Measurements from ENCODE around the gene HOXC6.
"Not testable (repeated sequence)": the region's sequence is repeated elsewhere in the genome, so short reads cannot be mapped to it uniquely, and the experiment has no call there.

The HOXC6 gene

DNA sequence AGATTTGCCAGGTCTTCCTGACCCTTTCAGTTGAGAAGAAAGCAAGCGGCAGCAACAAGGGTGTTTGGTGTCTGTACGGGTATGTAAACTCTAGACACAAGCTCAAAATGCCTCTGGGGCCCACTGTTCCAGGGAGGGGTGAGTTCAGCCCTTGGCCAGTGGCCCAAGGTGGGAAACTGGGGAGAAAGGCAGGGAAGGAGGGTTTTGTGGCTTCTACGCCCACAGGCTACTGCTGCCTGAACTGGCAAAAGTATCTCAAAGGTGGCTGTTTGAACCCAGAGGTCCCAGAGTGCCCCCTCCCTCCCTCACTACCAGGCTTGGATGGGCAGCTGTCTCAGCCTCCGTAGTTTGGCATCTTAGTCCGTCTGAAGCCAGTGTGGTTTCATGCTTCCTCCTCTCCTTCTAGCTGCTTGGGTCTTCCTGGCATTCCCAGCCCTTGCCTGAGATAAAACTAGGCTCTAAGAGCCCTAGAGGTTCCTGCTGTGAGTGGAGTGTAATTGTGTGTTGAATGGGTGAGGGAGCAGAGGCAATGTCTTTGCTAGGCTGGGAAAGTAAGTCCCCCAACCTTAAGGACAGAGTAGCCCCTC lies 10.1 kb downstream of the HOXC6 start:
- H3K27me3 ChIP-seq = no peaks in the 10 kb centered on the region
- no peaks in the 10 kb centered on the region for H3K36me3 ChIP-seq
- H3K4me1 ChIP-seq = peaks cover 43% of the 10 kb centered on the region
- TF ChIP-seq, protein P1, sequence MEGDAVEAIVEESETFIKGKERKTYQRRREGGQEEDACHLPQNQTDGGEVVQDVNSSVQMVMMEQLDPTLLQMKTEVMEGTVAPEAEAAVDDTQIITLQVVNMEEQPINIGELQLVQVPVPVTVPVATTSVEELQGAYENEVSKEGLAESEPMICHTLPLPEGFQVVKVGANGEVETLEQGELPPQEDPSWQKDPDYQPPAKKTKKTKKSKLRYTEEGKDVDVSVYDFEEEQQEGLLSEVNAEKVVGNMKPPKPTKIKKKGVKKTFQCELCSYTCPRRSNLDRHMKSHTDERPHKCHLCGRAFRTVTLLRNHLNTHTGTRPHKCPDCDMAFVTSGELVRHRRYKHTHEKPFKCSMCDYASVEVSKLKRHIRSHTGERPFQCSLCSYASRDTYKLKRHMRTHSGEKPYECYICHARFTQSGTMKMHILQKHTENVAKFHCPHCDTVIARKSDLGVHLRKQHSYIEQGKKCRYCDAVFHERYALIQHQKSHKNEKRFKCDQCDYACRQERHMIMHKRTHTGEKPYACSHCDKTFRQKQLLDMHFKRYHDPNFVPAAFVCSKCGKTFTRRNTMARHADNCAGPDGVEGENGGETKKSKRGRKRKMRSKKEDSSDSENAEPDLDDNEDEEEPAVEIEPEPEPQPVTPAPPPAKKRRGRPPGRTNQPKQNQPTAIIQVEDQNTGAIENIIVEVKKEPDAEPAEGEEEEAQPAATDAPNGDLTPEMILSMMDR (IDR thresholded peaks at IDR 0.05; ENCODE audit: low read depth, low read length) = no peak
- DNase-seq = no peak
- H3K4me3 ChIP-seq (ENCODE audit: low read depth, low read length) = no peak overlapping the region
- no peaks in the 10 kb centered on the region for H3K9me3 ChIP-seq

DNA sequence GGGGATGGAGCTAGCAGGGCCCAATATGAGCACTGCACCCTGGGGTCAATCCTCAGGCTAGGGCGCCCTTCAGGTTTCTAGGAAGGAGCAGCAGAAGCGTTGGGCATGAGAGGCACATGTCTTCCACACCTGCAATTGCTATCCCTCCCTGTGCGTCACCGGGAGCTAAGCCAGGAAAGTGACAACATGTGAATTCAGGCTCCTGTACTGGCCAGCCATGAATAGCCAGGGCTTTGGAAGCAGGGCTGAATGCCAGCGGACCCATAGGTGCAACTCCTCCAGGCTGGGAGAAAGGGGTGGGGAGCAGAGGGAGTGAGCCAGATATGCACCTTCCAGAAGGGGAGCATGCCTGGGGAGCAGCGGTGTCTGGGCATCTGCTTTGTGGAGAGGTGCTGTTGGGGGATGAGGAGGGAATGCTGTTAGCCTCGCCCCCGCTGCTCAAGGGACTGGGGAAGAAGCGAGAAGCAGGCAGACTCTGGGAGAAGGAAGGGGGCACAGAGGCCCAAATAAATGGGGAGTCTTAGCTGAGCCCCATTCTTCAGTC lies 10.7 kb downstream of the HOXC6 start:
- no peaks in the 10 kb centered on the region for H3K27me3 ChIP-seq
- no peaks in the 10 kb centered on the region for H3K9me3 ChIP-seq
- TF ChIP-seq, protein P1 (IDR thresholded peaks at IDR 0.05; ENCODE audit: low read depth, low read length) = no peak
- no peak for DNase-seq
- H3K4me1 ChIP-seq = peaks cover 47% of the 10 kb centered on the region
- H3K4me3 ChIP-seq (ENCODE audit: low read depth, low read length) = no peak overlapping the region
- H3K36me3 ChIP-seq = no peaks in the 10 kb centered on the region

DNA sequence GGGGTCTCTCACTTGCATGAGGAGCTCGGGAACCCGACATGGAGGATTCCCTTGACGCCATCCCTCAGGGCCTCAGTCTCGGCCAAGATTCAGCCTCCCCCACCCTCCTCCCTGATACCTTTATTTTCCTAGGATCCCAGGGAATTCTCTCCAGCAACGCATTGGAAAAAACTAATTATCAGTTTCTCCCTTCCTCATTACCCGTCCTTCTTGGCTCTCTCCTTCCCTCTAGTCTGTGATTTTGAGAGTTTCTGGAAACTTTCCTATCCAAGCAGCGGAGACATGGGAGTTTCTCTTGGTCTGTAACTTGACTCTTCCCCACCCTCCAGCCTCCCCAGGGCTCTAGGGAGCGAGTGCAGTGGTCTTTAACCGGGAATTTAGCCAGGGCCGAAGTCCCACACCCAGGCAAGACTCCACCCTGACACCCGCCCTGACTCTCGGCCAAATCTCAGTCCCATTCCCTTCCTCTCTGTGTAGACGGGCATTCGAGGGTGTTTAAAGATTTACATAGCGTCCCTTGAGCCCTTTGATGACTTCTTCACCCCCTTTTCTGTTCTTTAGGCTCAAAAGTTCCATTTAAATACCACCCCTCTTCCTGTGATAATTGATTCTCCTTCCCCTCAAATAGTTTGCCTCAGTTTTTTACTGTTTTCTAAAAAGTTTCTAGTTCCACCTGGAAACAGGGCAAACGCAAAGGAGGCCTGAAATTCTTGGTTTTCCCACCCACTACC lies 11.3 kb downstream of the HOXC6 start:
- no peaks in the 10 kb centered on the region for H3K27me3 ChIP-seq
- no peak overlapping the region for H3K4me3 ChIP-seq (ENCODE audit: low read depth, low read length)
- DNase-seq = no peak
- no peaks in the 10 kb centered on the region for H3K9me3 ChIP-seq
- no peaks in the 10 kb centered on the region for H3K36me3 ChIP-seq
- TF ChIP-seq, protein P1 (IDR thresholded peaks at IDR 0.05; ENCODE audit: low read depth, low read length) = no peak
- H3K4me1 ChIP-seq = peaks cover 50% of the 10 kb centered on the region

DNA sequence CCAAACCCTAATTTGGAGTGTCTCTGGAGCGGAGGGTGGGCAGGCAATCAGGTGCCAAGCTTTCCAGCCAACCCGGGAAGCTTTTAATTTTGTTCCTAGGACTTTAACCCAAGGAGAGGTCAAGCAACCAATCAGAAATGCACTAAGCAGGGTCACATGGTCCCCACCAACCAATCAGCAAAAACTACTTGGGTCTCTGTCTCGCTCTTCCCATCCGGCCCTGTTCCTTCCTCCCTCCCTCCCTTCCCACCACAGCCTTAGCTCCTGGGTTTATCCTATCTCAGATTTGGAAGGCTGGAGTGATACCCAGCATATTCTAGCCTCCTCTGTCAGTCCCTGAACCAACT lies 11.9 kb downstream of the HOXC6 start:
- Histone ChIP-seq H3K9me3 (no peaks in the 10 kb centered on the region), H3K4me1 (peaks cover 51% of the 10 kb centered on the region), H3K27me3 (no peaks in the 10 kb centered on the region), H3K4me3 (ENCODE audit: low read depth, low read length) (no peak overlapping the region), H3K36me3 (no peaks in the 10 kb centered on the region)
- TF ChIP-seq, protein P1 (IDR thresholded peaks at IDR 0.05; ENCODE audit: low read depth, low read length) = no peak
- DNase-seq = peak; percentile 49

DNA sequence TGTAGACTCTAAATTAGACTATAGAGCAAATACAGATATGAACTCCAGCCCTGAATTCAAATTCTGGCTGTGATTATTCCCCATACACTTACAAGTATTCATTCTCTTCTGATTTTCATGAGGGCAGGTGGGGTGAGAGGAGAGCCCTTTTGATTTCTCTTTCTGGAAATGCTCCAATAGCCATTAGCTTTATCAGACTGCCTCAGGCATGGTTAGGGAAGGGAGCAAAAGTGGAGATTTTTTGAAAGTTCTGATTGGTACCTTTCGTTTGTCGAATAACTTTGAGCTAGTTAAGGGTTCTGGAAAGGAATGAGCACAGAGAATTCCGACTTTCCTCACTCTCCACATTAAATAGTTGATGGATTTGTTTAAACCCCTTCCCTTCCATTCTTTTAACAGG lies 12.4 kb downstream of the HOXC6 start:
- H3K36me3 ChIP-seq = no peaks in the 10 kb centered on the region
- H3K9me3 ChIP-seq = no peaks in the 10 kb centered on the region
- peaks cover 46% of the 10 kb centered on the region for H3K4me1 ChIP-seq
- DNase-seq = no peak
- H3K27me3 ChIP-seq = no peaks in the 10 kb centered on the region
- H3K4me3 ChIP-seq (ENCODE audit: low read depth, low read length) = no peak overlapping the region
- TF ChIP-seq, protein P1 (IDR thresholded peaks at IDR 0.05; ENCODE audit: low read depth, low read length) = no peak

DNA sequence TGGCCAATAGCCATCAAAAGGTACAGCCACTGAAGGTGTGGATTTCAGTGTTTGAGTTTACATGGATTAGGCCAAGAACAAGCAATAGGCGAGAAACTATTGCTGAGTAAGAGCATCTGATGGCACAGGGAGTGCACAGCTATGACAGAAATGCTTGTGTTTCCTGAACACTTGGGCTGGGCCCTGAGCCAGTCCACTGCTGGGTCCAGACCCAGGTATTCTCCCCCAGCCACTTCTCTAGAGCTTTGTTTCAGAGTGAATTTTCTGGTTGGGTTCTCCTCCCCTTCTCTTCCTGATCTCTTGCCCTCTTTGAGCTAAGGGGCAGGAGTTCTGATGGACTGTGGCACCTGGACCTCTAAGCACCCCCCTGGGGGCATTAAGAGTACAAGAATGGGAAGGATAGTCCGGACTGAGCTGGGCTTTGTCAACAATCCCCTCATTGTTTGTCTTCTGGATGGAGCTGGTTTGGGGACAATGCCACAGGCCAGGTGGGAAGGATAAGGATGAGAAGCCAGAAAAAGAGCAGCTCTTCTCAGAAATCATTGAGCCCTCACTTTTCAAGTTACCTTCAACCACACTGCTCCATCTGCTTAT lies 13.0 kb downstream of the HOXC6 start:
- DNase-seq = no peak
- no peaks in the 10 kb centered on the region for H3K9me3 ChIP-seq
- H3K4me3 ChIP-seq (ENCODE audit: low read depth, low read length) = no peak overlapping the region
- peaks cover 42% of the 10 kb centered on the region for H3K4me1 ChIP-seq
- no peaks in the 10 kb centered on the region for H3K27me3 ChIP-seq
- TF ChIP-seq, protein P1 (IDR thresholded peaks at IDR 0.05; ENCODE audit: low read depth, low read length) = no peak
- no peaks in the 10 kb centered on the region for H3K36me3 ChIP-seq

DNA sequence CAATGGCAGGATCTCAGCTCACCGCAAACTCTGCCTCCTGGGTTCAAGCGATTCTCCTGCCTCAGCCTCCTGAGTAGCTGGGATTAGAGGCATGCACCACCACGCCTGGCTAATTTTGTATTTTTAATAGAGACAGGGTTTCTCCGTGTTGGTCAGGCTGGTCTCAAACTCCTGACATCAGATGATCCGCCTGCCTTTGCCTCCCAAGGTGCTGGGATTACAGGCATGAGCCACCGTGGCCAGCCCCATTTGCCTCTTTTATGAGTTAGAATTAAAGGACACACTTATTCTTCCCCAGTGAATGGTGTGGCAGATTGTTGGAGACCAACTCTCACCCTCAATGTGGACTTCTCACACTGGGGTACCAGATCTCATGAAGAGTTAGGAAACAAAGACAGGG lies 13.8 kb downstream of the HOXC6 start:
- DNase-seq = not testable (repeated sequence)

More for the DNA sequence above, 13.8 kb downstream of the HOXC6 start:
- not testable (repeated sequence) for H3K27me3 ChIP-seq; H3K36me3 ChIP-seq; H3K9me3 ChIP-seq; H3K4me3 ChIP-seq (ENCODE audit: low read depth, low read length)
- peaks cover 33% of the 10 kb centered on the region for H3K4me1 ChIP-seq
